Pulmonary artery endothelial cell (primary cell): Measurements from ENCODE around the gene ERI3. TPM values are rescaled to one million over a fixed set of nuclear protein-coding genes. Genes with fewer than 3 reads are reported as not detected.

Experiments
- DNase-seq: peaks from one replicate; pipeline ENCODE4 v3.0.0-alpha.2; 2011; ENCODE audit warnings: low read depth, low spot score
- total RNA-seq: library from RNA; depleted of rRNA; stranded (reverse); fragments of >200 nt; gene quantifications from 2 replicates; pipeline ENCODE4 v1.2.3, GENCODE V29; 2014

ERI3 gene
- total RNA-seq, 1 donor from 2014 or later = 43.9 TPM

DNA sequence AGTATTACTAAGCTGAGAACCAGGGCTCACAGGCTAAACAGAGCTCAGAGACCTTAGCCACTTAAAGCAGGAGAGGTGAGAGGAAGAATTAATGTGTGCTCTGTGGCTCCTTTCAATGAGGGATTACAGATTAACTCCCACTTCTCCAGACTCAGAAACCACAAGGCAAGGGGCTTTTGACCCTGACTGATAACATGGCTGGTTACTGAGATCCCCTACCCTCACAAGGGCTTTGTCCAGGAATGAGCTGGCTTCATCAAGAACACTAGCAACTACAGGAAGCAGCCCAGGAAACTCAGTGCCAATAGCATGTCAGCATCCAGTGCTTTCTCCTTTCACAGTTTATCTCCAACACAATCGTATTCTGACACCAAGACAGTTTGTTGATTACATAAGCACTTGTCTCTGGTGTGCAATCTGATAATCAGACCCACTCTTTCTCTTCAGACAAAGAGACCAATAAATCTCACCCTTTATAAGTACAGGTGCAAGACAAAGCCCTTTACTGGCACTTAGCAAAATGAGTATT is 38.8 kb downstream of the ERI3 start:
- DNase-seq = no peak

GRCh38 chr1:44315521-44315920 is 39.5 kb downstream of the ERI3 start:
- DNase-seq = no peak

DNA sequence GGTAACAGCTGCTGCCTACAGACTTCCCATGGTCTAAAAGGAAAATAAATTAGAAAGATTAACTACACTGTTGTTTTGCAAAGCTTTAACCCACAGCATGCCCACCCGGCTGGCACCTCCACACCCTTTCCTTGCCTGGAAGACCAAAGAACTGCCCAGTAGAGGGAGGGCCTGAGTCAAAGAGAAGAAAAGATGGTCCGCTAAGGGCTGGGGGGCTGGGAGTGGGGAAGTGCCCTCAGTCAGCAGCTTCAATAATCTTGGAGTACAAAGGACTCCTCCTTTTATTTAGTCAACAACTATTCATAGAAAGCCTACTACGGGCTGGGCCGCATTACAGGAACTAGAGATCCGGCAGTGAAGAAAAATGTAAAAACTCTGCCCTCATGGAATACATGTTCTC is 40.6 kb downstream of the ERI3 start:
- no peak for DNase-seq

DNA sequence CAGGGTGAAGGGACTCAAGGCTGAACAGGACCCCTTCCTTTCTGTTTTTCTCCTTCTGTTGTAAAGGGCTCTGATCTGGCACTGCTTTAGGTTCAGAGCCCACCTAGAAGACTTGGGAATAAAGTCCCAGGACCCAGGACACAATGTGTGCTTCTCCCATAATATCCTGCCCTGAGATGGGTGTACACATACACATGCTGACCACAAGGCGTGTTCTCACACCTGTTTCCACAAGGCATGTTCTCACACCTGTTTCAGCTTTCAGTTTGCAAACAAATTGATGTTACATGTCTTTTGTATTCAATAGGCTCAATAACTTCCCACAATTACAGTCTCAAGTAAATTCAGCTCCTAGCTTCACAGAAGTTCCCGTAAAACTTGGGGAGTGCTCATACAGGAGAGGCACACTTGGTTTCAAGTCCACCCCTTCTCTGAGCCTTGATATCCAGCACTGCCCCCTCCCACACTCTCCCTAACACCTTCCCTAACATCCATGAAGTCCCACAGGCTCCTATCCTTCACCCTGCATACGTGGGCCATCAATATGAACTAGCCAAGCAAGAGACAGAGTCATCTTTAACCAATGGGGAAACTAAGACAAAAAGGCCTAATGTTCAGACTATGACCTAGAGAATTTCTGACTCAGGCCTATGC is 41.7 kb downstream of the ERI3 start:
- DNase-seq = no peak

DNA sequence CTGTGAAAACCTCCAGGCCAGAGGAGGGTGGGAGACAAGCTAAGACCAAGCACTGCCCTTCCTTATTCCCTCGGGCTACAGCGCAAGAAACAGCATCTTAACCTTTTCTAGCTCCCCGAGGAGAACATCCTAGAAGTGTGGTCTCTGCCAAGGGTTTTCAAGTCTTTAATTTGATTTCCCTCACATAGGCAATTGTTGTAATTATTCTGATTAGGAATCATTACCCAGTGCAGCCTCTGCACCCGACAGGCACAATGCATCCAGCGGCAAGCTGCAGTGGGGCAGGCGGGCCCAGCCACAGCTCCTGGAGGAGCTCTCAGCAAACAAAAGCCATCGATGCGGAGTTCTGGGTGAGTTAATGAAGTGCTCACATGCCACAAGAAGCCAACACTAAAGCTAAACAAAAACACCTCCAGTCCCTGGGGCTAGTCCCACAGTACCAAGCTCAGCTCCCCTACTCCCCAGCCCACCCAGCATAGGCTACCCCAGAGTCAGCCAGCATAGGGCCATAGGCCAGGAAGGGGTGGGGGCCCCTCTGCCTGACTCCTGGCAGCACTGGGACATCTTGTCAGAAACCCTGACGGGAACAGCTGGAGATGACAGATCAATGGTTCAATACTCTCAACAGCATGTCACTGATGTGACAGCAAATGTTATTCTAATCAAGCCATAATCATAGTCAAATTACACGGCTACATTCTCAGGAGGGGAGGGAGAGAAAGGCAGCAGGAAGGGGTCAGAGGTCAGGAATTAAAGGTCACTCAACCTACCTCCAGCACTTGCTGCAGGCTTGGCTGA is 42.5 kb downstream of the ERI3 start:
- no peak for DNase-seq

- DNase-seq = no peak
Observed at GRCh38 chr1:44310006-44310405, 45.1 kb downstream of the ERI3 start.

DNA sequence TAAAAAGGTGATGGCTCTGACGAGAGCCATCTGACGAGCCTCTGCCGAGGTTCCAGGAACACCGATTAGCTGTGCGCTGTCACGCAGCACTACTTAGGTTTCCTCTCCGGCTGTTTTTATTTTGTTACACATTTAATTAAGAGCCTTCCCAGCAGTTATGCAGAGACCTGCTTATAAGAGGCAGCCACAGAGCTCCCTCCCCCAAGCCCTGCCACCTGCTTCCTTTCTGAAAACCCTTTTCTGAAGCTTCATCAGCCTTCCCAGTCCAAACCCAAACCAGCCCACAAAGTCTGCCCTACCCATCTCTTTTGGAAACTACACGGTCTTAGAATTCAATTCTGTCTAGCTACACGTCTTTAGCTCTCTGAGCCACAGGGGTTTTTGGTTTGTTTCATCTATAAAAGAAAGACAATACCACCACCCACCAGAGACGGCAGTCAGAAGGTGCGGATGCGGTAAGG is 49.1 kb downstream of the ERI3 start:
- no peak for DNase-seq

- DNase-seq = no peak
Observed at GRCh38 chr1:44303532-44303931, 51.5 kb downstream of the ERI3 start.

GRCh38 chr1:44302541-44302940 is 52.5 kb downstream of the ERI3 start:
- no peak for DNase-seq

GRCh38 chr1:44301442-44301841 is 53.6 kb downstream of the ERI3 start:
- DNase-seq = no peak

DNA sequence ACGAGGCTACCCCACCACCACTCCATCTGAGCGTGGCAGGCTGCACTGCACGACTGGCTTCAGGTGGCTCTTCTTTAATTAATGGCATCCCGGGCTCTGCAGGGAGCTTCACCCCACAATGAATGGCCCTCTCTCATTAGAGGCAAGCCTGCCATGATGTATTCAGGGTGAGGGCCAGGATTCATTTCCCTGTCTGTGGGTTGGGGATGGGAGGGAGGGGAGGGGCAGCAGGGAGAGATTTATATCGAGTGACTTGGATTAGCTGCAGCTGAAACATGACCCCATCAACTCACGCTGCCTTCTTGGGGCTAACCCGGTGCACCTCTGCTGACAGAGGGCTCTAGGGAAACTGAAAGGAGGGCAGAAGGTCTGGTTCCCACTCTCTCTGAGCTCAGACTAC is 54.2 kb downstream of the ERI3 start:
- no peak for DNase-seq

- DNase-seq = no peak
Observed at GRCh38 chr1:44297695-44298400, 57.2 kb downstream of the ERI3 start.

GRCh38 chr1:44296806-44297205 is 58.3 kb downstream of the ERI3 start:
- no peak for DNase-seq

- DNase-seq = no peak
Observed at GRCh38 chr1:44296086-44296485, 59.0 kb downstream of the ERI3 start.

- DNase-seq = no peak
Observed at GRCh38 chr1:44294588-44295007, 60.5 kb downstream of the ERI3 start.

DNA sequence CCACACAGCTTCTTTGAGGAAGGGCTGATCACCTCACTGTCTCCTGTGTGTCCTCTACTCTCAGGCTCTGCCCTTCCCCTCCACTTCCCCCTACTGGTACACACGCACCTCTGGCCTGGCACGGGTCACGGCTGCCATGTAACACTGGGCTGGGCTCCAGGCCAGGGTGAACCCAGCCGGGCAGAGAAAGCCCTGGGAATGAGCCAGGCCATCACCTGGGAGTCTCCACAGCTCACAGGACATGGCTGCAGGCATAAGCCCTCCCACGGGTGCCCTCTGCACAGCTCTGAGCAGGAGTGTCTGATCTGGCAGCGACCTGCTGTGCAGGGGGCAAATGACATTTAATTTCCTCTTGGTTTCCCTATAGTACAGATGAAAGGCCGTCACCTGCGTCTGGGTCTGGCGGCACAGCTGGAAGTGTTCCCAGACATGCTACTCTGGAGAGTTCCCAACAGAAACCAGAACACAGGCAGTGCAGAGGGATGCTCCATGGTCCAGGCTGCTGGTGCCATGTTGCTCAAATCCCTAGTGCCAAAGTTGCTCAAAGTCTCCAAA is 61.2 kb downstream of the ERI3 start:
- DNase-seq = no peak

DNA sequence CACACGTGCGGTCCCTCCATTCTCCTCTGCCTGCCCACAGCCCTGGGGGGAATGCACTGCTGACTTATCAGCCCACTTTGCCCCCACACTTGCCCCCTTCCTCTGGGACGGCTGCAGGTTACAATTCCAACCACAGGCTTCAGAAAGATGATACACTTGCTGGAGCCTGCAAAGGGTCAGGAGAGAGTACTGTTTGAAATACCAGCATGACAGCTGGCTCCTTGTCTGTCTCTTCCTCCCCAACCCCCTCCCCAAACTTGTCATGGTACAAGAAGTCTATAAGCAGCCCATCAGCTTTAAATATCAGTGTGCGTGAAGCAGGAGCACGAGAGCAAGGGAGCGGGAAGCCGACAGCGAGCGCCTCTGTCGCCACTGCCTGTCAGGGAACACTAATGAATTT is 62.4 kb downstream of the ERI3 start:
- no peak for DNase-seq

DNA sequence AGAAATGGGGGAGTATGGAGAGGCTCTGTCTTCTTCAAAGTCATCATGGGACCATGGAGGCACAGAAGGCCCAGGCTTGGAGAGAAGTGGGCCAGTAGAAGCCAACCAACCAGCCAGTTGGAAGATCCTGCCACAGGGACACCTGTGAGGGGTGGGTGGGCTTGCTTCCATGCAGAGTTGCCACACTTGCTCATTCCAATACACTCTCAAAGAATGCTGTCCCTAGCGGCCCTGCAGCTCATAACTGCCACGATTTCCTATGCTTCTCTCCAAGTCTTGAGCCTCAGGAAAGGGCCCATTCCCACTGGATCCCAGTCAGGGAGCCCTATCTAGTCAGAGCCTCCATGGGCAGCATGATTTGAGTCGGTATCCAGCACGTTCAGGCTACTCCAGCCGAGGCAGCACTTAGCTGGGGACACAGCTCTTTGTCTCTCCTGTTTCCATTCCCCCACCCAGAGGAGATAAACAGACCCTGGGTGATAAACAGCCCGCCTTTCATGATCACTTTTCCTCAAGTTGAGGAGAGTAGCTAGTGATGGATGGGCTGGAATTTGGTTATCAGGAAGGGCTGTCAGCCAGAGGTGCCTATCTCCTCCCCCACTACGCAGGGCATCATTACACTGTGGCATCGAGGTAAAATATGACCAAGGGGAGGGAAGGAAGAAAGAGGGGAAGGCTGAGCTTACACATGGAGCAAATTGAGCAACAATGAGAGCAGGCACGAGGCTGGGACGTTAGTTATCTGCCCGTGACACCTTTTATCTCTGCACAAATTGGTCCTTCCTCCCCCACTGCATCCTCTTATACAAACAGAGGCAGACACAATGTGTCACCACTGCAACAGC is 64.6 kb downstream of the ERI3 start:
- no peak for DNase-seq

DNA sequence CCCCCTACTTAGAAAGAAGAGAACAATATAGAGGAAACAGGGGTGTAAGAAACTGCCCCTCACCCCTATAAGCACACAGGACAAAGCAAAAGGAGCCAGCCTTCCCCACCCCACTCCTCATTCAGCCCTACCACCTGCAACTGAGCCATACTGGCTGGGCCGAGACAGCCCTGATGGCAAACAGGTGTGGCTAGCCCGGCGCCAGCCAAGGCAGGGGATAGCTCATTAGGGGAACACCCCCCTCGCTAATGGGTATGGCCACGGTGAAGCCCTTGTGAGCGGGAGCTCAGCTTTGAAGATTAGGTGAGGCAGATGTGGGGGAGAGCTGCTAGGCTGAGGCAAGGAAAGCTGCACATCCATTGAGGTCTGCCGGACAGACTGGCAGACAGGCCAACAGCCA is 65.5 kb downstream of the ERI3 start:
- no peak for DNase-seq

- no peak for DNase-seq
Observed at GRCh38 chr1:44288883-44289282, 66.2 kb downstream of the ERI3 start.

DNA sequence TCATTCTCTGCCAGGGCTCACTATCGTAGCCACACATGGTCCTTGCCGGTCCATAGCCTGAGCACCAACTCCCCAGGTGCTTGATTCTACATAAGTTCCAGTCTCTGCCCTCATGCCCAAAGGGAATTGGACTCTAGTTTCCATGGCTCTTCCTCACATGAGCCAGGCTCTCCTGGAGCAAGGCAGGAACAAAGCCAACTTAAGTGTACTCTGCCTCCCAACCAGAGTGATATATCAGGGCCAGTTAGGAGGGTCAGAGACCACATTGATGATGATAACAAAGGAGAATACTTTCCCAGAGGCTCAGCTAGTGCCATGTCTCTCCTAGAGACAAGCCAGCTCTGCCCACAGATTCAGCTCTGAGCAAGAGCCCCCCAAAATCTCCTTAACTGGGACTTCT is 70.9 kb downstream of the ERI3 start:
- no peak for DNase-seq
